K562 (cell line): ENCODE data around the gene CFAP70. TPM values are rescaled to one million over a fixed set of nuclear protein-coding genes. Genes with fewer than 3 reads are reported as not detected.

ENCODE experiments used
- ATAC-seq: fragments of 200-7000 bp; cut with Tn5 transposase; 3 replicates; pipeline ENCODE4 v1.9.1; 2020; ENCODE audit warnings: moderate library complexity
- BruUV-seq: library from RNA; stranded (reverse); fragments of 400-500 nt; replicated peaks from 2 replicates; lab custom pipeline; 2021; lab: Mats Ljungman, UMichigan
- CTCF ChIA-PET: fragments of 300-600 bp; formaldehyde crosslinking; extraction: SDS; loops from one replicate; lab custom pipeline; 2021; ENCODE audit warnings: low intra/inter-chr PET ratio; lab: Yijun Ruan, JAX
- POLR2A ChIA-PET: fragments of 300-600, 350-650 bp; sonication (Branson Sonifier 250); formaldehyde crosslinking; extraction: SDS; loops from one replicate; lab custom pipeline; 2021; ENCODE audit warnings: antibody characterized with exemption, inconsistent platforms; lab: Yijun Ruan, JAX
- DNase-seq, 4 experiments: peaks; one replicate each; pipeline versions ENCODE4 v3.0.0 to v3.0.0-alpha.2; 2011 to 2018; ENCODE audit warnings: low spot score in 3 of 4, mixed read lengths in 3 of 4; ENCODE audit errors: extremely low read depth in 1 of 4
- FAIRE-seq: peaks from 2 replicates; lab custom pipeline; 2011; peaks lifted over from hg19 to GRCh38; lab: Jason Lieb, UNC
- H2AFZ ChIP-seq: 2 replicates; pipeline ENCODE4 v1.6.0; 2011; ENCODE audit warnings: low read depth, low read length, control low read depth, inconsistent platforms
- H3K27ac ChIP-seq: fragments of 200-600 bp; 3 replicates; pipeline ENCODE4 v1.8.0; 2011; ENCODE audit warnings: low read depth, mild to moderate bottlenecking, control low read depth, inconsistent platforms, low read length, moderate library complexity, mixed read lengths; ENCODE audit errors: extremely low read depth
- H3K27me3 ChIP-seq, 2 experiments: fragments of 300-600 bp in 1 of 2; 2 replicates in 1 of 2; 3 replicates in 1 of 2; pipeline versions ENCODE4 v1.6.0 to v1.8.0; 2011; ENCODE audit warnings: inconsistent platforms in 2 of 2, low read length in 2 of 2, mild to moderate bottlenecking in 1 of 2, mixed read lengths in 1 of 2, moderate library complexity in 1 of 2; ENCODE audit not compliant: control insufficient read depth in 2 of 2, insufficient read depth in 2 of 2
- H3K36me3 ChIP-seq: fragments of 300-600 bp; 3 replicates; pipeline ENCODE4 v1.8.0; 2011; ENCODE audit warnings: mild to moderate bottlenecking, low read length, inconsistent platforms; ENCODE audit not compliant: control insufficient read depth, insufficient read depth
- H3K4me1 ChIP-seq, 2 experiments: fragments of 200-600 bp in 1 of 2; replicated peaks in 1 of 2; 2 replicates in 1 of 2; 3 replicates in 1 of 2; pipeline versions ENCODE4 v1.5.1 to v1.8.0; 2011; ENCODE audit warnings: inconsistent platforms in 2 of 2, low read length in 2 of 2, mild to moderate bottlenecking in 1 of 2, mixed read lengths in 1 of 2, moderate library complexity in 1 of 2; ENCODE audit not compliant: control insufficient read depth in 2 of 2, insufficient read depth in 2 of 2
- H3K4me2 ChIP-seq: 2 replicates; pipeline ENCODE4 v1.6.1; 2011; ENCODE audit warnings: low read length, control low read depth, inconsistent platforms, mixed read lengths; ENCODE audit not compliant: insufficient read depth
- H3K4me3 ChIP-seq: fragments of 200-600 bp; sonication (generic), shearing (Covaris generic); 2 replicates; pipeline ENCODE4 v1.5.1; 2016; ENCODE audit warnings: control low read depth, inconsistent platforms
- H3K79me2 ChIP-seq: fragments of 200-600 bp; 3 replicates; pipeline ENCODE4 v1.8.0; 2011; ENCODE audit warnings: low read length, inconsistent platforms; ENCODE audit not compliant: control insufficient read depth, insufficient read depth
- H3K9ac ChIP-seq, 2 experiments: 2 replicates each; pipeline versions ENCODE4 v1.6.0 to v1.6.1; 2011; ENCODE audit warnings: low read depth in 2 of 2, low read length in 2 of 2, control low read depth in 1 of 2, inconsistent platforms in 1 of 2, mild to moderate bottlenecking in 1 of 2, mixed read lengths in 1 of 2; ENCODE audit not compliant: insufficient read depth in 1 of 2
- H3K9me1 ChIP-seq: one replicate; pipeline ENCODE4 v1.6.0; 2011; ENCODE audit warnings: inconsistent platforms, mild to moderate bottlenecking, low read length, moderate library complexity; ENCODE audit not compliant: control insufficient read depth, insufficient read depth
- H3K9me3 ChIP-seq: replicated peaks from 2 replicates; pipeline ENCODE4 v1.5.1; 2011; ENCODE audit warnings: low read depth, low read length, inconsistent platforms; ENCODE audit not compliant: control insufficient read depth, insufficient read depth
- H4K20me1 ChIP-seq: replicated peaks from 2 replicates; pipeline ENCODE4 v1.6.1; 2011; ENCODE audit warnings: low read length, inconsistent platforms, mixed read lengths; ENCODE audit not compliant: control insufficient read depth, insufficient read depth
- C11orf30 ChIP-seq: fragments of 450-650 bp; IDR thresholded peaks from 2 replicates; pipeline ENCODE4 v1.6.1; 2016; ENCODE audit warnings: low read depth, mild to moderate bottlenecking
- CBFA2T3 ChIP-seq: fragments of 450-650 bp; IDR thresholded peaks from 2 replicates; pipeline ENCODE4 v1.6.1; 2017
- CHD2 ChIP-seq: IDR thresholded peaks from 2 replicates; pipeline ENCODE4 v1.6.1; 2011; ENCODE audit warnings: low read depth, low read length
- MAFF ChIP-seq: IDR thresholded peaks from 2 replicates; pipeline ENCODE4 v1.6.1; 2012; ENCODE audit warnings: low read length, improper control_type of control experiment
- MAFG ChIP-seq: fragments of 450-650 bp; conservative IDR thresholded peaks from 2 replicates; pipeline ENCODE4 v1.6.1; 2016; ENCODE audit warnings: missing genetic modification characterization, missing compliant biosample characterization
- MTA1 ChIP-seq: fragments of 450-650 bp; IDR thresholded peaks from 2 replicates; pipeline ENCODE4 v1.6.1; 2017; ENCODE audit warnings: borderline replicate concordance
- PHF8 ChIP-seq: fragments of 200-600 bp; sonication (generic); IDR thresholded peaks from 2 replicates; pipeline ENCODE4 v1.6.1; 2012; ENCODE audit warnings: mixed run types, mild to moderate bottlenecking, inconsistent platforms, low read length, moderate library complexity, borderline replicate concordance
- PPARD ChIP-seq: fragments of 250-450 bp; sonication (Bioruptor Pico); IDR thresholded peaks from 2 replicates; pipeline ENCODE4 v1.8.0; 2022; ENCODE audit warnings: inconsistent platforms, mild to moderate bottlenecking, moderate library complexity
- RUNX1 ChIP-seq: sonication (generic); IDR thresholded peaks from 2 replicates; pipeline ENCODE4 v1.6.1; 2016; ENCODE audit warnings: antibody characterized with exemption, low read depth
- STAG1 ChIP-seq: sonication (generic); formaldehyde crosslinking; IDR thresholded peaks from 2 replicates; pipeline ENCODE4 v1.5.0; 2020; ENCODE audit warnings: missing genetic modification reagents, borderline replicate concordance
- TAL1 ChIP-seq: fragments of 450-650 bp; IDR thresholded peaks from 2 replicates; pipeline ENCODE4 v1.6.1; 2016; ENCODE audit warnings: mild to moderate bottlenecking
- ZNF184 ChIP-seq: sonication (generic); formaldehyde crosslinking; IDR thresholded peaks from 2 replicates; pipeline ENCODE4 v1.5.0; 2020; ENCODE audit warnings: missing genetic modification reagents
- ZNF232 ChIP-seq: sonication (generic); formaldehyde crosslinking; IDR thresholded peaks from 2 replicates; pipeline ENCODE4 v1.8.0; 2022; ENCODE audit warnings: mild to moderate bottlenecking, missing genetic modification reagents
- ZNF24 ChIP-seq: fragments of 450-650 bp; IDR thresholded peaks from 2 replicates; pipeline ENCODE4 v1.6.1; 2016
- ZNF316 ChIP-seq: fragments of 450-650 bp; IDR thresholded peaks from 2 replicates; pipeline ENCODE4 v1.6.1; 2016
- WGBS: fragments of 100-300 bp; shearing (Covaris generic); methylation state at CpG from one replicate; pipeline ENCODE4 v1.1.6; 2016; ENCODE audit warnings: low coverage, mixed read lengths; ENCODE audit not compliant: insufficient coverage; ENCODE audit errors: missing lambda C conversion rate; 5-methylcytosine and 5-hydroxymethylcytosine counted together
- in situ Hi-C: fragments of 300-500 bp; cut with MboI; formaldehyde crosslinking; loops from 4 replicates; pipeline ENCODE4 v1.15.0; 2018; ENCODE audit warnings: inconsistent platforms, mixed read lengths
- intact Hi-C: fragments of 100-400 bp; cut with micrococcal nuclease; formaldehyde crosslinking; loops from 2 replicates; pipeline ENCODE4 v1.14.2; 2022
- polyA plus RNA-seq, 8 experiments: library from polyadenylated mRNA; depleted of rRNA in 4 of 8; stranded (reverse) in 5 of 8; unstranded in 3 of 8; fragments of >200 nt; fragmentation: Nextera tagmentation in 2 of 8; fragmentation: Illumina TruSeq in 1 of 8; extraction: Ambion mirVana in 2 of 8; extraction: Trizol in 1 of 8; gene quantifications; 2 replicates each; pipeline versions ENCODE4 v1.2.1 to v1.2.3, GENCODE V29; 2011 to 2014; ENCODE audit warnings: inconsistent platforms in 1 of 8, missing spikeins in 1 of 8
- total RNA-seq, 7 experiments: library from RNA; depleted of rRNA in 6 of 7; stranded (reverse); fragments of >200 nt in 6 of 7; fragmentation: Illumina TruSeq in 2 of 7; extraction: Trizol in 2 of 7; gene quantifications; 2 replicates each; pipeline versions ENCODE4 v1.2.1 to v1.2.3, GENCODE V29; 2011 to 2021; ENCODE audit warnings: low replicate concordance in 1 of 7
- TF ChIP-seq, protein P1 (sequence below): fragments of 250-450 bp; sonication (Bioruptor Pico); IDR thresholded peaks from 2 replicates; pipeline ENCODE4 v1.5.0; 2021
- TF ChIP-seq, protein P2 (sequence below): IDR thresholded peaks from 3 replicates; pipeline ENCODE4 v1.6.1; 2011; ENCODE audit warnings: borderline replicate concordance, mild to moderate bottlenecking, moderate library complexity; ENCODE audit not compliant: insufficient read length; ENCODE audit errors: extremely low read depth

CFAP70 gene
- total and polyA plus RNA-seq, 9 of the 15 experiments (the other 6 are each of a cell fraction or from before 2014, with no cell fraction given), result 0.27 to 1.6 (median 0.86) TPM

DNA sequence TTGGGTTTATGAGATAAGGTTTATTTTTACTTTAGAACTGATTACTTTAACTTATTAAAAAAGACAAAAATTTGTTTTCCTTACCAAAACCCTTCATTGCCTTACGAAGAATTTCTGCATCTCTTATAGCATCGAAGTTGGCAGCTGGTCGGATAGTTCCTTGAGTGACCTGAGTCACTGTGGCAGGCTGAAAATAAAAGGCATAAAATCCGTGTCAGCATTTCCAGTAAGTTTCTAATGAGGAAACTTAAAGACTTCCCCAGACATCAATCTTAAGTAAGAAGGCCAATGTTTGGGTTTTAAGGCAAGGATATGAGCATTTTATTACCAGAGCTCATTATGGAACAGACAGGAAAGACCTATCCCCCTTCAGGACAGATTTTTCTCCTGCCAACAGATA lies 29.6 kb upstream of the CFAP70 start:
- no TSS peak for BruUV-seq
- H3K9me1 ChIP-seq, result no peaks in the 10 kb centered on the region
- no peaks in the 10 kb centered on the region for H3K9me3 ChIP-seq
- no peaks in the 10 kb centered on the region for H3K4me1 ChIP-seq
- no peak for DNase-seq
- no peak overlapping the region for H3K4me3 ChIP-seq
- peaks cover 81% of the 10 kb centered on the region for H3K36me3 ChIP-seq
- 94% methylated on average over 4 of the region's 4 CpGs for WGBS
- H4K20me1 ChIP-seq, result no peaks in the 10 kb centered on the region
- ATAC-seq, result no peak
- H3K9ac ChIP-seq, result no peak overlapping the region
- CTCF ChIA-PET, result no interaction called here
- POLR2A ChIA-PET, result interaction anchor here (0.7 kb wide), 1 partner anchor 9 kb away, joined by 3 read pairs; no protein-coding TSS in a partner anchor
- H3K27me3 ChIP-seq, result no peaks in the 10 kb centered on the region
- H3K79me2 ChIP-seq, result peaks cover 8% of the 10 kb centered on the region; the same call in 2 of the 3 replicates
- no peak overlapping the region for H3K27ac ChIP-seq
- H2AFZ ChIP-seq, result no peak overlapping the region
- FAIRE-seq, result no peak
- no peak overlapping the region for H3K4me2 ChIP-seq
- intact Hi-C loops, result no loop called here
- in situ Hi-C loops, result no loop called here
- TF ChIP-seq PPARD (CRISPR knock-in tag) (no peak), ZNF24 (no peak), MTA1 (no peak), MAFF (peak; percentile 67), PHF8 (no peak), TAL1 (no peak), ZNF232 (no peak), MAFG (tag) (0 out of 2 replicates have a peak, but pooled peaks have one; percentile 11), C11orf30 (peak; percentile 60), CBFA2T3 (no peak), ZNF184 (CRISPR knock-in tag) (no peak), ZNF316 (peak; percentile 82), RUNX1 (no peak), CHD2 (no peak), STAG1 (CRISPR knock-in tag) (no peak)
- TF ChIP-seq, protein P1, sequence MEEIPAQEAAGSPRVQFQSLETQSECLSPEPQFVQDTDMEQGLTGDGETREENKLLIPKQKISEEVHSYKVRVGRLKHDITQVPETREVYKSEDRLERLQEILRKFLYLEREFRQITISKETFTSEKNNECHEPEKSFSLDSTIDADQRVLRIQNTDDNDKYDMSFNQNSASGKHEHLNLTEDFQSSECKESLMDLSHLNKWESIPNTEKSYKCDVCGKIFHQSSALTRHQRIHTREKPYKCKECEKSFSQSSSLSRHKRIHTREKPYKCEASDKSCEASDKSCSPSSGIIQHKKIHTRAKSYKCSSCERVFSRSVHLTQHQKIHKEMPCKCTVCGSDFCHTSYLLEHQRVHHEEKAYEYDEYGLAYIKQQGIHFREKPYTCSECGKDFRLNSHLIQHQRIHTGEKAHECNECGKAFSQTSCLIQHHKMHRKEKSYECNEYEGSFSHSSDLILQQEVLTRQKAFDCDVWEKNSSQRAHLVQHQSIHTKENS (CRISPR knock-in tag), result no peak
- TF ChIP-seq, protein P2, sequence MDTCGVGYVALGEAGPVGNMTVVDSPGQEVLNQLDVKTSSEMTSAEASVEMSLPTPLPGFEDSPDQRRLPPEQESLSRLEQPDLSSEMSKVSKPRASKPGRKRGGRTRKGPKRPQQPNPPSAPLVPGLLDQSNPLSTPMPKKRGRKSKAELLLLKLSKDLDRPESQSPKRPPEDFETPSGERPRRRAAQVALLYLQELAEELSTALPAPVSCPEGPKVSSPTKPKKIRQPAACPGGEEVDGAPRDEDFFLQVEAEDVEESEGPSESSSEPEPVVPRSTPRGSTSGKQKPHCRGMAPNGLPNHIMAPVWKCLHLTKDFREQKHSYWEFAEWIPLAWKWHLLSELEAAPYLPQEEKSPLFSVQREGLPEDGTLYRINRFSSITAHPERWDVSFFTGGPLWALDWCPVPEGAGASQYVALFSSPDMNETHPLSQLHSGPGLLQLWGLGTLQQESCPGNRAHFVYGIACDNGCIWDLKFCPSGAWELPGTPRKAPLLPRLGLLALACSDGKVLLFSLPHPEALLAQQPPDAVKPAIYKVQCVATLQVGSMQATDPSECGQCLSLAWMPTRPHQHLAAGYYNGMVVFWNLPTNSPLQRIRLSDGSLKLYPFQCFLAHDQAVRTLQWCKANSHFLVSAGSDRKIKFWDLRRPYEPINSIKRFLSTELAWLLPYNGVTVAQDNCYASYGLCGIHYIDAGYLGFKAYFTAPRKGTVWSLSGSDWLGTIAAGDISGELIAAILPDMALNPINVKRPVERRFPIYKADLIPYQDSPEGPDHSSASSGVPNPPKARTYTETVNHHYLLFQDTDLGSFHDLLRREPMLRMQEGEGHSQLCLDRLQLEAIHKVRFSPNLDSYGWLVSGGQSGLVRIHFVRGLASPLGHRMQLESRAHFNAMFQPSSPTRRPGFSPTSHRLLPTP, result no peak
